NB4 (cell line): ENCODE data around the gene KRTAP17-1.
"Not testable (repeated sequence)": the region's sequence is repeated elsewhere in the genome, so short reads cannot be mapped to it uniquely, and the experiment has no call there.

Experiments
- DNase-seq: peaks from one replicate; pipeline ENCODE4 v3.0.0; 2010; ENCODE audit warnings: low read depth
- H3K4me3 ChIP-seq: one replicate; pipeline ENCODE4 v1.5.1; 2011; ENCODE audit warnings: mild to moderate bottlenecking, low read depth, low read length, moderate library complexity
- CTCF ChIP-seq: IDR thresholded peaks from one replicate; pipeline ENCODE4 v1.5.1; 2012; ENCODE audit warnings: low read depth, low read length
- MAX ChIP-seq: IDR thresholded peaks from 2 replicates; pipeline ENCODE4 v1.6.1; 2011; ENCODE audit warnings: low read depth, low read length
- MYC ChIP-seq: IDR thresholded peaks from 2 replicates; pipeline ENCODE4 v1.6.1; 2011; ENCODE audit warnings: low read depth, low read length
- POLR2A ChIP-seq: IDR thresholded peaks from 2 replicates; pipeline ENCODE4 v1.6.1; 2011; ENCODE audit warnings: mild to moderate bottlenecking; ENCODE audit not compliant: insufficient read length; ENCODE audit errors: extremely low read depth

KRTAP17-1 gene

GRCh38 chr17:41347869-41348760 is 32.6 kb upstream of the KRTAP17-1 start:
- no peak for DNase-seq
- no peak for TF ChIP-seq POLR2A
- no peak for TF ChIP-seq MAX
- no peak for TF ChIP-seq MYC
- TF ChIP-seq CTCF = no peak
- H3K4me3 ChIP-seq = no peak overlapping the region

- not testable (repeated sequence) for H3K4me3 ChIP-seq
These were observed 30.9 kb upstream of the KRTAP17-1 start for GRCh38 chr17:41346421-41346820.

GRCh38 chr17:41345992-41346391 is 30.5 kb upstream of the KRTAP17-1 start:
- H3K4me3 ChIP-seq = no peak overlapping the region
- TF ChIP-seq CTCF = no peak
- TF ChIP-seq POLR2A = no peak
- no peak for TF ChIP-seq MAX
- TF ChIP-seq MYC = no peak

More at GRCh38 chr17:41346421-41346820, 30.9 kb upstream of the KRTAP17-1 start:
- DNase-seq = not testable (repeated sequence)

GRCh38 chr17:41343029-41343428 is 27.5 kb upstream of the KRTAP17-1 start:
- H3K4me3 ChIP-seq = no peak overlapping the region
- no peak for TF ChIP-seq POLR2A
- TF ChIP-seq MYC = no peak
- no peak for TF ChIP-seq MAX
- no peak for TF ChIP-seq CTCF
- no peak for DNase-seq

More at GRCh38 chr17:41345992-41346391, 30.5 kb upstream of the KRTAP17-1 start:
- DNase-seq = no peak

GRCh38 chr17:41340934-41341861 is 25.7 kb upstream of the KRTAP17-1 start:
- no peak overlapping the region for H3K4me3 ChIP-seq
- no peak for TF ChIP-seq MAX
- TF ChIP-seq POLR2A = no peak
- no peak for TF ChIP-seq CTCF
- TF ChIP-seq MYC = no peak
- DNase-seq = no peak

- no peak for DNase-seq
- no peak for TF ChIP-seq MAX
- TF ChIP-seq POLR2A = no peak
- no peak for TF ChIP-seq MYC
- no peak for TF ChIP-seq CTCF
- H3K4me3 ChIP-seq = no peak overlapping the region
These were observed 25.0 kb upstream of the KRTAP17-1 start for GRCh38 chr17:41340494-41340893.
